IMR-90 (cell line): ENCODE measurements around the gene DNAH6.

Experiments used
- MAZ ChIP-seq: IDR thresholded peaks from 2 replicates; pipeline ENCODE4 v1.6.1; 2012; ENCODE audit warnings: low read depth, mild to moderate bottlenecking, low read length, improper control_type of control experiment, moderate library complexity, borderline replicate concordance
- MXI1 ChIP-seq: IDR thresholded peaks from 2 replicates; pipeline ENCODE4 v1.6.1; 2012; ENCODE audit warnings: low read depth, mild to moderate bottlenecking, low read length, moderate library complexity, borderline replicate concordance
- POLR2A ChIP-seq: IDR thresholded peaks from 2 replicates; pipeline ENCODE4 v1.6.1; 2012; ENCODE audit warnings: mild to moderate bottlenecking, low read depth, low read length
- SMC3 ChIP-seq: fragments of 150-350 bp; IDR thresholded peaks from 2 replicates; pipeline ENCODE4 v1.6.1; 2016; ENCODE audit warnings: low read depth, mild to moderate bottlenecking, antibody characterized with exemption, low read length, moderate library complexity
- TF ChIP-seq, protein P1 (sequence below): conservative IDR thresholded peaks from 2 replicates; pipeline ENCODE4 v1.5.1; 2012; ENCODE audit warnings: mild to moderate bottlenecking, low read depth, low read length, improper control_type of control experiment

DNA sequence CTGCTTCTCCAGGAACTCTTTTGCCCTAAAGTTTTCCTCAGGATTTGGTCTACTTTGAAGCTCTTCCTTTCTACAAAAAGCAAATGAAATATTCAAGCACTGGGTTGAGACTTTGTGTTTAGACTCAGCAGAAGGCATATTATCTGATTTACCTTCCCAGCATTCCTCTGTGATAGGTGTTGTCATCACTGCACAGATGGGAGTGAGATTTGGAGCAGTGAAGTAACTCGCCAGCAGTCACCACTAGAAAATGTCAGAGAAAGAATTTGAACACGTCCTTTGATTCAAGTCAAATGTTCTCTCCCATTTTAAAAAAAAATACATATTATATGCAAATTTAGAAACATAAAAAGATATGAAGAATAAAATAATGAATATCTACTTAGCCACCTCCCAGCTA is 112.2 kb downstream of the DNAH6 start:
- TF ChIP-seq, protein P1, sequence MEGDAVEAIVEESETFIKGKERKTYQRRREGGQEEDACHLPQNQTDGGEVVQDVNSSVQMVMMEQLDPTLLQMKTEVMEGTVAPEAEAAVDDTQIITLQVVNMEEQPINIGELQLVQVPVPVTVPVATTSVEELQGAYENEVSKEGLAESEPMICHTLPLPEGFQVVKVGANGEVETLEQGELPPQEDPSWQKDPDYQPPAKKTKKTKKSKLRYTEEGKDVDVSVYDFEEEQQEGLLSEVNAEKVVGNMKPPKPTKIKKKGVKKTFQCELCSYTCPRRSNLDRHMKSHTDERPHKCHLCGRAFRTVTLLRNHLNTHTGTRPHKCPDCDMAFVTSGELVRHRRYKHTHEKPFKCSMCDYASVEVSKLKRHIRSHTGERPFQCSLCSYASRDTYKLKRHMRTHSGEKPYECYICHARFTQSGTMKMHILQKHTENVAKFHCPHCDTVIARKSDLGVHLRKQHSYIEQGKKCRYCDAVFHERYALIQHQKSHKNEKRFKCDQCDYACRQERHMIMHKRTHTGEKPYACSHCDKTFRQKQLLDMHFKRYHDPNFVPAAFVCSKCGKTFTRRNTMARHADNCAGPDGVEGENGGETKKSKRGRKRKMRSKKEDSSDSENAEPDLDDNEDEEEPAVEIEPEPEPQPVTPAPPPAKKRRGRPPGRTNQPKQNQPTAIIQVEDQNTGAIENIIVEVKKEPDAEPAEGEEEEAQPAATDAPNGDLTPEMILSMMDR: no peak
- TF ChIP-seq POLR2A: no peak
- no peak for TF ChIP-seq MXI1
- TF ChIP-seq SMC3: no peak
- no peak for TF ChIP-seq MAZ
